Stimulated activated naive CD8-positive, alpha-beta T cell treated with anti-CD3 and anti-CD28 coated beads, Interleukin-15, Interleukin-2, amounts not matched to agents 100 ng/mL and 50 ng/mL, for 24 hours (primary cell): ENCODE measurements around the gene ARID3C.

Experiments
- H3K27ac Mint-ChIP-seq: one replicate; pipeline ENCODE4 v1.8.0; 2021; ENCODE audit warnings: mild to moderate bottlenecking, mixed read lengths
- H3K27me3 Mint-ChIP-seq: one replicate; pipeline ENCODE4 v1.8.0; 2021; ENCODE audit warnings: mixed read lengths
- H3K36me3 Mint-ChIP-seq: one replicate; pipeline ENCODE4 v1.8.0; 2021; ENCODE audit warnings: low read depth, mixed read lengths
- H3K4me1 Mint-ChIP-seq: one replicate; pipeline ENCODE4 v1.8.0; 2021; ENCODE audit warnings: low read depth, mixed read lengths
- H3K4me3 Mint-ChIP-seq: one replicate; pipeline ENCODE4 v1.8.0; 2021; ENCODE audit warnings: mild to moderate bottlenecking, mixed read lengths
- H3K9me3 Mint-ChIP-seq: one replicate; pipeline ENCODE4 v1.8.0; 2021; ENCODE audit warnings: mixed read lengths

Gene ARID3C

DNA sequence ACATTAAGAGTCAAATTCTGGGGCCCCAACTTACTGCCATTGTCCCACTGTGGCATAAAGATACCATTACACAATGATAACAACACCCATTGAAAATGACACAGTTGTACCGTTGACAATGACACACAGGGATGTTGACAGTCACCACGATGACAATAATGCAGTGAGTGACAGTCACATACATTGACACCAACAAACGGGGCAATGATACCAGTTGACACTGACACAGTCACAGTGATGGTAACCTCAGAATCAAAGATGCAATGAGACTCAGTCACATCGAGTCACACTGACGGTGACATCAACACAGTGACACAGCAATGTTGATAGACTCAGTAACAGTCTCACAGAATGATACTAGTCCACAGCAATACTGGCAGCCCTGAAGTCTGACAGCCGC, 56.2 kb downstream of the ARID3C start:
- H3K4me3 Mint-ChIP-seq: no peak overlapping the region
- H3K27me3 Mint-ChIP-seq: peaks cover 25% of the 10 kb centered on the region
- H3K9me3 Mint-ChIP-seq: no peaks in the 10 kb centered on the region
- H3K27ac Mint-ChIP-seq: no peak overlapping the region
- H3K4me1 Mint-ChIP-seq: no peaks in the 10 kb centered on the region
- H3K36me3 Mint-ChIP-seq: no peaks in the 10 kb centered on the region

DNA sequence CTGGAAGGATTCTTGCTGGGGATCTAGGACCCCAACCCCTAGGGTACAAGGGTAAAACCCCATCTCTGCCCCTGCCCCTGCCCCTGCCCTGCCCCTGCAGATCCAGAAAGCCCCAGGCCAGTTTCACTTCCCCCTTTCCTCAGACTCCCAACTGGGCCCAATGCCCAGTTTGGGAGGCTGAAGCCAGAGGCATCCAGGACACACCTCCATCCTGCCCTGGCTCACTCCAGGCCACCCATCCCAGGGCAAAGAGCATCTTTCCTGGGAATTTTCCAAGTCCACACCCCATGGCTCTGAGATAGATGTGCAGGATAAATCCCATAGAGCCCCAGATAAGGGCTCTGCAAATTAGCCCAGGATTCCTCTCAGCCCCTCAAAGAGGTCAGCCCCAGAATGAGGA, 56.8 kb downstream of the ARID3C start:
- Mint-ChIP-seq H3K9me3 (no peaks in the 10 kb centered on the region), H3K4me3 (no peak overlapping the region), H3K27ac (no peak overlapping the region), H3K4me1 (no peaks in the 10 kb centered on the region), H3K27me3 (peaks cover 20% of the 10 kb centered on the region), H3K36me3 (no peaks in the 10 kb centered on the region)

DNA sequence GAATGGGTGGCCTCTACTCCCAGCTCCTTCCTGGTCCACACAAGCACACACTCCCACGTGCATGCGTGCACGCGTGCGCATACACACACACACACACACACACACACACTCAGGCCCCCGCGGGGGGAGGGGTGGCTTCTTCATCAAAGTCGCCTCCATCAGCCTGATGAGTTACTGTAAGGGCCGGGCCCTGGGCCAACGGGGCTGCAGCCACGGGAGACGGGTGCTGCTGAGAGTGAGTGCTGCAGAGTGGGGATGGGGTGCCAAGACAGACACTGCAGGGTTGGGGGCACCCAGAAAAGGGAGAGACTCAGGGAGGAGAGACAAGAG, 57.4 kb downstream of the ARID3C start:
- Mint-ChIP-seq H3K36me3 (no peaks in the 10 kb centered on the region), H3K4me1 (no peaks in the 10 kb centered on the region), H3K4me3 (no peak overlapping the region), H3K27ac (no peak overlapping the region), H3K27me3 (peaks cover 22% of the 10 kb centered on the region), H3K9me3 (no peaks in the 10 kb centered on the region)
